ENCODE results near the gene CBLC. TPM values are rescaled to one million over a fixed set of nuclear protein-coding genes. Genes with fewer than 3 reads are reported as not detected.

Gene CBLC
- total RNA-seq, 1 experiment from 2014 or later: 53.6 TPM

GRCh38 chr19:44840811-44841210 lies 63.1 kb downstream of the CBLC start:
- intact Hi-C loops (cut with micrococcal nuclease; ENCODE audit: unreplicated experiment): loop anchor here (5.0 kb wide), 1 partner anchor 269 kb away; no protein-coding TSS in a partner anchor
- no TSS peak for BruUV-seq (replicated peaks)
- H3F3A ChIP-seq (ENCODE audit: insufficient read depth, low read depth): peaks cover 37% of the 10 kb centered on the region
- H3K9me3 ChIP-seq (ENCODE audit: insufficient read depth, low read depth): no peaks in the 10 kb centered on the region
- no peak for DNase-seq
- TF ChIP-seq, protein P1, sequence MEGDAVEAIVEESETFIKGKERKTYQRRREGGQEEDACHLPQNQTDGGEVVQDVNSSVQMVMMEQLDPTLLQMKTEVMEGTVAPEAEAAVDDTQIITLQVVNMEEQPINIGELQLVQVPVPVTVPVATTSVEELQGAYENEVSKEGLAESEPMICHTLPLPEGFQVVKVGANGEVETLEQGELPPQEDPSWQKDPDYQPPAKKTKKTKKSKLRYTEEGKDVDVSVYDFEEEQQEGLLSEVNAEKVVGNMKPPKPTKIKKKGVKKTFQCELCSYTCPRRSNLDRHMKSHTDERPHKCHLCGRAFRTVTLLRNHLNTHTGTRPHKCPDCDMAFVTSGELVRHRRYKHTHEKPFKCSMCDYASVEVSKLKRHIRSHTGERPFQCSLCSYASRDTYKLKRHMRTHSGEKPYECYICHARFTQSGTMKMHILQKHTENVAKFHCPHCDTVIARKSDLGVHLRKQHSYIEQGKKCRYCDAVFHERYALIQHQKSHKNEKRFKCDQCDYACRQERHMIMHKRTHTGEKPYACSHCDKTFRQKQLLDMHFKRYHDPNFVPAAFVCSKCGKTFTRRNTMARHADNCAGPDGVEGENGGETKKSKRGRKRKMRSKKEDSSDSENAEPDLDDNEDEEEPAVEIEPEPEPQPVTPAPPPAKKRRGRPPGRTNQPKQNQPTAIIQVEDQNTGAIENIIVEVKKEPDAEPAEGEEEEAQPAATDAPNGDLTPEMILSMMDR (conservative IDR thresholded peaks at IDR 0.05): no peak
- no peak for TF ChIP-seq EZH2 (IDR thresholded peaks at IDR 0.05; ENCODE audit: low read depth)
- no peak overlapping the region for H3K4me2 ChIP-seq
- H2AFZ ChIP-seq: no peak overlapping the region
- H3K9me2 ChIP-seq (ENCODE audit: insufficient read depth): no peaks in the 10 kb centered on the region
- H3K4me3 ChIP-seq: no peak overlapping the region
- H3K27ac ChIP-seq: no peak overlapping the region
- no peaks in the 10 kb centered on the region for H4K20me1 ChIP-seq (ENCODE audit: insufficient read depth)
- no peaks in the 10 kb centered on the region for H3K36me3 ChIP-seq (ENCODE audit: low read depth)
- POLR2A ChIA-PET (ENCODE audit: unreplicated experiment): interaction anchor here (0.5 to 0.6 kb wide), 3 partner anchors 14 to 300 kb away, joined by 4 to 6 read pairs (median 6); no protein-coding TSS in a partner anchor
- H3K79me2 ChIP-seq (ENCODE audit: low read depth): no peaks in the 10 kb centered on the region
- H3K4me1 ChIP-seq (replicated peaks; ENCODE audit: insufficient read depth): peaks cover 14% of the 10 kb centered on the region
- no peaks in the 10 kb centered on the region for H3K27me3 ChIP-seq (ENCODE audit: insufficient read depth, low read depth)
- CTCF ChIA-PET: interaction anchor here (0.7 kb wide), 1 partner anchor 117 kb away, joined by 5 read pairs; no protein-coding TSS in a partner anchor

DNA sequence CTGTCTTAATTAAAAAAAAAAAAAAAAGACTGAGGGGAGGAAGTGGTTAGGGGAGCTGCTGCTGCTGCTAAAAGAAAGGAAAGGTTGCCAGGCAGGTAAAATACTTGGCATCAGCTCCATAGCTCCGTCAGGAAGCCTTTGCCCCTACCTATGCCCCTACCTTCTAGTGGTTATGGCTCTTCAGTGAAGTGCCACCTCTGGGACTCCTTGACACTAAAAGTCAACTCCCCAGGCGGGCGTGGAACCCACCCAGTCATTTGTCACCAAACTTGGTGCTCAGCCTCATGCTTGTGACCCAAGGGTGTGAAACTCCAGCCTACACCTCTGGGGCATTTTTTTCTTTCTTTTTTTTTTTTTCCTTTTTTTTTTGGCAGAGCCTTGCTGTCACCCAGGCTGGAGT lies 63.5 kb downstream of the CBLC start:
- ChIA-PET CTCF (interaction anchor here (0.7 kb wide), 1 partner anchor 117 kb away, joined by 5 read pairs; no protein-coding TSS in a partner anchor), POLR2A (ENCODE audit: unreplicated experiment) (interaction anchor here (0.6 kb wide), 2 partner anchors 152 to 301 kb away, joined by 4 to 6 read pairs; no protein-coding TSS in a partner anchor)
- Histone ChIP-seq H3K4me2 (no peak overlapping the region), H3K79me2 (ENCODE audit: low read depth) (peaks cover under 1% of the 10 kb centered on the region), H3K9me3 (ENCODE audit: insufficient read depth, low read depth) (no peaks in the 10 kb centered on the region), H3K36me3 (ENCODE audit: low read depth) (no peaks in the 10 kb centered on the region), H3F3A (ENCODE audit: insufficient read depth, low read depth) (peaks cover 37% of the 10 kb centered on the region), H3K27ac (no peak overlapping the region), H3K27me3 (ENCODE audit: insufficient read depth, low read depth) (no peaks in the 10 kb centered on the region), H4K20me1 (ENCODE audit: insufficient read depth) (no peaks in the 10 kb centered on the region), H2AFZ (no peak overlapping the region), H3K4me1 (replicated peaks; ENCODE audit: insufficient read depth) (peaks cover 14% of the 10 kb centered on the region), H3K9me2 (ENCODE audit: insufficient read depth) (no peaks in the 10 kb centered on the region), H3K4me3 (no peak overlapping the region)
- intact Hi-C loops (cut with micrococcal nuclease; ENCODE audit: unreplicated experiment): loop anchor here (5.0 kb wide), 1 partner anchor 269 kb away; no protein-coding TSS in a partner anchor
- DNase-seq: no peak
- TF ChIP-seq EZH2 (IDR thresholded peaks at IDR 0.05; ENCODE audit: low read depth): no peak
- TF ChIP-seq, protein P1 (conservative IDR thresholded peaks at IDR 0.05): no peak
- BruUV-seq (replicated peaks): no TSS peak

DNA sequence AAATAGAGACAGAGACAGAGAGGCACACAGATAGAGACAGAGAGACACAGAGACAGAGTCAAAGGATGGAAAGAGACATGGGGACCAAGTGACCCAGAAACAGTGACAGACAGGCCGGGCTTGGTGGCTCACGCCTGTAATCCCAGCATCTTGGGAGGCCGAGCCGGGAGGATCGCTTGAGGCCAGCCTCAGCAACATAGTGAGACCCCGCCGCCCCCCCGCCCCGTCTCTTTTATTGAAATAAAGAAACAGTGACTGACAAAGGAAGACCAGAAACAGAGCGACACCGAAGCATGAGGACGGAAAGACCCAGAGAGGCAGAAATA lies 67.6 kb downstream of the CBLC start:
- H4K20me1 ChIP-seq (ENCODE audit: insufficient read depth): peaks cover 22% of the 10 kb centered on the region
- H3K9me3 ChIP-seq (ENCODE audit: insufficient read depth, low read depth): no peaks in the 10 kb centered on the region
- DNase-seq: no peak
- peaks cover 17% of the 10 kb centered on the region for H3K4me1 ChIP-seq (replicated peaks; ENCODE audit: insufficient read depth)
- ChIA-PET CTCF (interaction anchor here (0.6 to 1.0 kb wide), 5 partner anchors 41 to 257 kb away, joined by 3 to 30 read pairs (median 4); no protein-coding TSS in a partner anchor), POLR2A (ENCODE audit: unreplicated experiment) (interaction anchor here (0.6 to 1.0 kb wide), 7 partner anchors 37 to 1177 kb away, joined by 4 to 36 read pairs (median 11); no protein-coding TSS in a partner anchor)
- peaks cover 39% of the 10 kb centered on the region for H3K79me2 ChIP-seq (ENCODE audit: low read depth)
- H3K36me3 ChIP-seq (ENCODE audit: low read depth): no peaks in the 10 kb centered on the region
- peak overlapping the region; percentile 86 for H3K27ac ChIP-seq
- intact Hi-C loops (cut with micrococcal nuclease; ENCODE audit: unreplicated experiment): loop anchor here (2.0 to 5.0 kb wide), 4 partner anchors 60 to 258 kb away; no protein-coding TSS in a partner anchor
- BruUV-seq (replicated peaks): no TSS peak
- peak overlapping the region; percentile 83; the same call in 1 of the 2 replicates for H3K4me3 ChIP-seq
- peak overlapping the region; percentile 77 for H3K4me2 ChIP-seq
- H3K9me2 ChIP-seq (ENCODE audit: insufficient read depth): no peaks in the 10 kb centered on the region
- H3K27me3 ChIP-seq (ENCODE audit: insufficient read depth, low read depth): no peaks in the 10 kb centered on the region
- TF ChIP-seq, protein P1 (conservative IDR thresholded peaks at IDR 0.05): no peak
- no peak for TF ChIP-seq EZH2 (IDR thresholded peaks at IDR 0.05; ENCODE audit: low read depth)
- H3F3A ChIP-seq (ENCODE audit: insufficient read depth, low read depth): peaks cover 40% of the 10 kb centered on the region
- H2AFZ ChIP-seq: peak overlapping the region; percentile 88

All from PC-9 (cell line).